Prostate gland (tissue), 2 donors: ENCODE measurements around the gene NBPF20.
"Not testable (repeated sequence)": the region's sequence is repeated elsewhere in the genome, so short reads cannot be mapped to it uniquely, and the experiment has no call there.

Source experiments
- POLR2A ChIP-seq: fragments of 450-650 bp; IDR thresholded peaks from one replicate; pipeline ENCODE4 v1.6.1; 2016; ENCODE audit warnings: antibody characterized with exemption, mild to moderate bottlenecking
- POLR2AphosphoS5 ChIP-seq: sonication (generic); formaldehyde crosslinking; IDR thresholded peaks from one replicate; pipeline ENCODE4 v1.6.1; 2017; ENCODE audit warnings: antibody characterized with exemption
- TF ChIP-seq, protein P1 (sequence below), 4 experiments: fragments of 200-600 bp in 2 of 4; fragments of 450-650 bp in 2 of 4; sonication (generic) in 2 of 4; IDR thresholded peaks; 1 replicate in 3 of 4; 2 replicates in 1 of 4; pipeline ENCODE4 v1.5.1; 2016 to 2019; ENCODE audit warnings: antibody characterized with exemption in 4 of 4, mild to moderate bottlenecking in 2 of 4, moderate library complexity in 2 of 4

DNA sequence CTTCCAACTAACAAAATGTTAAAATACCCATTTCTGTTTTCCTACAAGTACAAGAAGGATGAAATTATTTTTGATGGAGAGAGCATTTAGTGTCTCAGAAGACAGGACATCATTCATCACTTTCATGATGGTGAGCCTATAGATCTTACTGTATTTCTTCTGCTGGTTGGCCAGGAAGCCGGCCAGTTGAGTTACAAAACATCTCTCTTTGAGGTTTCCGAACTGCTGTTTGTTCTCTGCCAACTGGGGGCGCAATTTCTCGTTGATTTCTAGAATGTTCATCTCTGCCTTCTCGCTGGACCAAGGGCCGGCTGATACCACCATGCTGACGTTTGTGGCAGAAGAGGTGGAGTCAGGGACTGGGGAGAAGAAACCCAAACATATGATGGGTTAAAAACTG lies 20.5 kb downstream of the NBPF20 start:
- TF ChIP-seq, protein P1, sequence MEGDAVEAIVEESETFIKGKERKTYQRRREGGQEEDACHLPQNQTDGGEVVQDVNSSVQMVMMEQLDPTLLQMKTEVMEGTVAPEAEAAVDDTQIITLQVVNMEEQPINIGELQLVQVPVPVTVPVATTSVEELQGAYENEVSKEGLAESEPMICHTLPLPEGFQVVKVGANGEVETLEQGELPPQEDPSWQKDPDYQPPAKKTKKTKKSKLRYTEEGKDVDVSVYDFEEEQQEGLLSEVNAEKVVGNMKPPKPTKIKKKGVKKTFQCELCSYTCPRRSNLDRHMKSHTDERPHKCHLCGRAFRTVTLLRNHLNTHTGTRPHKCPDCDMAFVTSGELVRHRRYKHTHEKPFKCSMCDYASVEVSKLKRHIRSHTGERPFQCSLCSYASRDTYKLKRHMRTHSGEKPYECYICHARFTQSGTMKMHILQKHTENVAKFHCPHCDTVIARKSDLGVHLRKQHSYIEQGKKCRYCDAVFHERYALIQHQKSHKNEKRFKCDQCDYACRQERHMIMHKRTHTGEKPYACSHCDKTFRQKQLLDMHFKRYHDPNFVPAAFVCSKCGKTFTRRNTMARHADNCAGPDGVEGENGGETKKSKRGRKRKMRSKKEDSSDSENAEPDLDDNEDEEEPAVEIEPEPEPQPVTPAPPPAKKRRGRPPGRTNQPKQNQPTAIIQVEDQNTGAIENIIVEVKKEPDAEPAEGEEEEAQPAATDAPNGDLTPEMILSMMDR (IDR thresholded peaks at IDR 0.05) = not testable (repeated sequence)
- not testable (repeated sequence) for TF ChIP-seq POLR2AphosphoS5, POLR2A
